ENCODE data around the gene ATP9A. TPM values are rescaled to one million over a fixed set of nuclear protein-coding genes. Genes with fewer than 3 reads are reported as not detected.

ATP9A gene
- total and polyA plus RNA-seq, 2 donors (not counting 3 experiments of a cell fraction or from before 2014, with no cell fraction given) = 20.9 to 41.5 TPM

GRCh38 chr20:51634257-51634656 is 133.9 kb downstream of the ATP9A start:
- BruUV-seq (replicated peaks) = no TSS peak
- no peaks in the 10 kb centered on the region for H4K20me1 ChIP-seq (replicated peaks; ENCODE audit: control insufficient read depth, extremely low read depth, insufficient read depth, low read length)
- ChIA-PET CTCF (interaction anchor here (1.7 kb wide), 1 partner anchor 66 kb away, joined by 4 read pairs; no protein-coding TSS in a partner anchor), POLR2A (no interaction called here)
- DNase-seq (ENCODE audit: low read depth, low spot score) = no peak
- TF ChIP-seq FOS (IDR thresholded peaks at IDR 0.05; ENCODE audit: borderline replicate concordance, insufficient read depth, low read length) (no peak), JUN (IDR thresholded peaks at IDR 0.05; ENCODE audit: borderline replicate concordance, insufficient read depth, insufficient read length, low read depth) (no peak), GATA2 (IDR thresholded peaks at IDR 0.05; ENCODE audit: insufficient read depth, insufficient read length, low read depth, low read length) (no peak), MYC (IDR thresholded peaks at IDR 0.05; ENCODE audit: low read depth, low read length) (no peak), MAX (IDR thresholded peaks at IDR 0.05; ENCODE audit: insufficient read depth, insufficient read length) (no peak), CTCF (IDR thresholded peaks at IDR 0.05; ENCODE audit: extremely low read depth in 1 of 2, insufficient read depth in 1 of 2, low read depth in 1 of 2, low read length in 2 of 2) (no peak), EZH2 (IDR thresholded peaks at IDR 0.05; ENCODE audit: borderline replicate concordance, low read depth, low read length, severe bottlenecking) (no peak), POLR2AphosphoS5 (IDR thresholded peaks at IDR 0.05; ENCODE audit: insufficient read depth, low read depth, low read length) (no peak), POLR2A (IDR thresholded peaks at IDR 0.05; ENCODE audit: low read depth, low read length) (no peak)
- H3K27ac ChIP-seq (ENCODE audit: insufficient read depth, low read depth, low read length) = no peak overlapping the region
- H3K36me3 ChIP-seq (ENCODE audit: control insufficient read depth in 2 of 2, extremely low read depth in 1 of 2, insufficient read depth in 2 of 2, low read length in 2 of 2) = no peaks in the 10 kb centered on the region
- no peak overlapping the region for H2AFZ ChIP-seq (ENCODE audit: low read depth, low read length)
- H3K4me1 ChIP-seq (ENCODE audit: control insufficient read depth, extremely low read depth, insufficient read depth, low read length) = peaks cover 33% of the 10 kb centered on the region
- no peaks in the 10 kb centered on the region for H3K79me2 ChIP-seq (ENCODE audit: control insufficient read depth, insufficient read depth, low read length)
- H3K27me3 ChIP-seq (ENCODE audit: control insufficient read depth in 2 of 2, insufficient read depth in 2 of 2, low read length in 2 of 2) = no peaks in the 10 kb centered on the region
- intact Hi-C loops (cut with micrococcal nuclease) (loop anchor here (5.0 kb wide), 1 partner anchor 858 kb away; no protein-coding TSS in a partner anchor), dilution Hi-C loops (cut with MboI; ENCODE audit: extremely low pct_ligation_motif_present, low sequenced_read_pairs) (no loop called here)
- H3K9me1 ChIP-seq (replicated peaks; ENCODE audit: control insufficient read depth, extremely low read depth, insufficient read depth, low read length) = no peaks in the 10 kb centered on the region
- no peak for FAIRE-seq
- no peak overlapping the region for H3K4me2 ChIP-seq (ENCODE audit: insufficient read depth, low read length)
- H3K4me3 ChIP-seq (replicated peaks in 1 of 3; ENCODE audit: insufficient read depth in 1 of 3, low read depth in 1 of 3, low read length in 3 of 3) = no peak overlapping the region
- no peaks in the 10 kb centered on the region for H3K9me3 ChIP-seq (replicated peaks; ENCODE audit: control insufficient read depth, insufficient read depth, low read length)
- no peak overlapping the region for H3K9ac ChIP-seq (replicated peaks; ENCODE audit: extremely low read depth, insufficient read depth, low read length)
